ENCODE data around the gene CACNA2D2.

The CACNA2D2 gene

GRCh38 chr3:50478051-50478450 lies 25.4 kb downstream of the CACNA2D2 start:
- DNase-seq (ENCODE audit: low read depth), result no peak
- H3K4me3 ChIP-seq (replicated peaks; ENCODE audit: low read depth, low read length), result no peak overlapping the region
- TF ChIP-seq CTCF (IDR thresholded peaks at IDR 0.05; ENCODE audit: low read length, missing control alignments), result no peak

- no peak for TF ChIP-seq CTCF (IDR thresholded peaks at IDR 0.05; ENCODE audit: low read length, missing control alignments)
- H3K4me3 ChIP-seq (replicated peaks; ENCODE audit: low read depth, low read length), result no peak overlapping the region
- DNase-seq (ENCODE audit: low read depth), result no peak
Measured at GRCh38 chr3:50475348-50475747, 28.1 kb downstream of the CACNA2D2 start.

GRCh38 chr3:50474717-50475116 lies 28.7 kb downstream of the CACNA2D2 start:
- no peak overlapping the region for H3K4me3 ChIP-seq (replicated peaks; ENCODE audit: low read depth, low read length)
- TF ChIP-seq CTCF (IDR thresholded peaks at IDR 0.05; ENCODE audit: low read length, missing control alignments), result no peak
- DNase-seq (ENCODE audit: low read depth), result peak; percentile 41

- no peak for DNase-seq (ENCODE audit: low read depth)
- no peak for TF ChIP-seq CTCF (IDR thresholded peaks at IDR 0.05; ENCODE audit: low read length, missing control alignments)
- H3K4me3 ChIP-seq (replicated peaks; ENCODE audit: low read depth, low read length), result no peak overlapping the region
Measured at GRCh38 chr3:50473768-50474167, 29.7 kb downstream of the CACNA2D2 start.

GRCh38 chr3:50472958-50473357 lies 30.5 kb downstream of the CACNA2D2 start:
- TF ChIP-seq CTCF (IDR thresholded peaks at IDR 0.05; ENCODE audit: low read length, missing control alignments), result no peak
- DNase-seq (ENCODE audit: low read depth), result no peak
- no peak overlapping the region for H3K4me3 ChIP-seq (replicated peaks; ENCODE audit: low read depth, low read length)

- no peak for TF ChIP-seq CTCF (IDR thresholded peaks at IDR 0.05; ENCODE audit: low read length, missing control alignments)
- no peak overlapping the region for H3K4me3 ChIP-seq (replicated peaks; ENCODE audit: low read depth, low read length)
- no peak for DNase-seq (ENCODE audit: low read depth)
Measured at GRCh38 chr3:50470658-50471057, 32.8 kb downstream of the CACNA2D2 start.

- no peak for TF ChIP-seq CTCF (IDR thresholded peaks at IDR 0.05; ENCODE audit: low read length, missing control alignments)
- no peak overlapping the region for H3K4me3 ChIP-seq (replicated peaks; ENCODE audit: low read depth, low read length)
- DNase-seq (ENCODE audit: low read depth), result no peak
Measured at GRCh38 chr3:50467919-50468318, 35.5 kb downstream of the CACNA2D2 start.
